Measurements from ENCODE around the gene DIPK1C.

GRCh38 chr18:74468547-74469061 is 11.5 kb upstream of the DIPK1C start:
- TF ChIP-seq CTCF (IDR thresholded peaks at IDR 0.05) = no peak
- TF ChIP-seq, protein P1, sequence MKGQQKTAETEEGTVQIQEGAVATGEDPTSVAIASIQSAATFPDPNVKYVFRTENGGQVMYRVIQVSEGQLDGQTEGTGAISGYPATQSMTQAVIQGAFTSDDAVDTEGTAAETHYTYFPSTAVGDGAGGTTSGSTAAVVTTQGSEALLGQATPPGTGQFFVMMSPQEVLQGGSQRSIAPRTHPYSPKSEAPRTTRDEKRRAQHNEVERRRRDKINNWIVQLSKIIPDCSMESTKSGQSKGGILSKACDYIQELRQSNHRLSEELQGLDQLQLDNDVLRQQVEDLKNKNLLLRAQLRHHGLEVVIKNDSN (CRISPR knock-in tag; IDR thresholded peaks at IDR 0.05) = no peak
- TF ChIP-seq RELA (CRISPR knock-in tag; IDR thresholded peaks at IDR 0.05; ENCODE audit: borderline replicate concordance) = no peak
